HG03097 (cell line): ENCODE measurements around the gene KCNJ18.
"Not testable (repeated sequence)": the region's sequence is repeated elsewhere in the genome, so short reads cannot be mapped to it uniquely, and the experiment has no call there.

Source experiments
- ATAC-seq: cut with Tn5 transposase; IDR thresholded peaks from one replicate; pipeline ENCODE4 v1.9.1; 2021; ENCODE audit not compliant: unreplicated experiment, low FRiP score

Gene KCNJ18

DNA sequence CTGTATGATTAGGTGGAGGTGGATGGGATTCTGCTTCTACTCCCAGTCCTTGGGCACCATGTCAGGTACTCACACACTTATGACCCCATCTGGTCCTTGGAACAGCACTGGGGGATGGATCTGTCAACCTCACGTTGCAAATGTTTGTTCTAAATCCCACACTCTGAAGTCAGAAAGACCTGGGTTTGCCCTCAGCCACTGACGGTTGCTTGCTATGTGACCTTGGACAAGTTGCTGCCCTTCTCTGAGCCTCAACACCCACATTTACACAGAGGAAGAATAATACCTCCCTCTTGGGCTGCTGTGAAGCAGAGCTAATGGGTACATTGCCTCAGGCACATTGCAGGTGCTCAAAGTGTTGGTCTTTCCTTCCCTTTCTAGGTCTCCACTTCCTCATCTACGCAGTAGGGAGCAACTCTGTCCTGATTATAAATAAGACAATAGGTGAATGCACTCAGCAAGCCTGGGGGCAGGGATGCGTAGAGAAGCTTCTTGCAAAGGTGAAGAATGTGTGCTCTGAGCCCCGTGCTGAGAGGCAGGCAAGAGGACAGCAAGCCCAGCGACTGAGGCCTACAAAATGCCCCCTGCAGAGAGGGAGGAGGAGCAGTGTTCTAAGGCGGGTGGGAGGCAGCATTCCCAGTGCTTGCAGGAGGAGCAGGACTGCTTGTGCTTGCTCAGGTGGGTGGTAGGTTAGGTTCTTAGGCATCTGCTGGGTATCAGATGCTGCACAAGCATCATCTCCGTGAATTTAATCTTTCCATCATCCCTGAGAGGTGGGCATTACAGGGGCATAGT lies 21.8 kb upstream of the KCNJ18 start:
- not testable (repeated sequence) for ATAC-seq

GRCh38 chr17:21671437-21671836 lies 20.9 kb upstream of the KCNJ18 start:
- ATAC-seq, result not testable (repeated sequence)

DNA sequence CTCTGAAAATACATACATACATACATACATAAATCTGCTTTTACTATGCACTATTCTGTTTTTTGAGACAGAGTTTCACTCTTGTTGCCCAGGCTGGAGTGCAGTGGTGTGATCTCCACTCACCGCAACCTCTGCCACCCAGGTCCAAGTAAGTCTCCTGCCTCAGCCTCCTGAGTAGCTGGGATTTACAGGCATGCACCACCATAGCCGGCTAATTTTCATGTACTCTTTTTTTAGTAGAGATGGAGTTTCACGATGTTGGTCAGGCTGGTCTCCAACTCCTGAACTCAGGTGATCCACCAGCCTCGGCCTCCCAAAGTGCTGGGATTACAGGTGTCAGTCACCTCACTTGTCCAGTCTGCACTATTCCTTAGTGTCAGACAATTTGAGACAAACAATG lies 20.5 kb upstream of the KCNJ18 start:
- not testable (repeated sequence) for ATAC-seq

GRCh38 chr17:21673451-21674241 lies 18.7 kb upstream of the KCNJ18 start:
- not testable (repeated sequence) for ATAC-seq

DNA sequence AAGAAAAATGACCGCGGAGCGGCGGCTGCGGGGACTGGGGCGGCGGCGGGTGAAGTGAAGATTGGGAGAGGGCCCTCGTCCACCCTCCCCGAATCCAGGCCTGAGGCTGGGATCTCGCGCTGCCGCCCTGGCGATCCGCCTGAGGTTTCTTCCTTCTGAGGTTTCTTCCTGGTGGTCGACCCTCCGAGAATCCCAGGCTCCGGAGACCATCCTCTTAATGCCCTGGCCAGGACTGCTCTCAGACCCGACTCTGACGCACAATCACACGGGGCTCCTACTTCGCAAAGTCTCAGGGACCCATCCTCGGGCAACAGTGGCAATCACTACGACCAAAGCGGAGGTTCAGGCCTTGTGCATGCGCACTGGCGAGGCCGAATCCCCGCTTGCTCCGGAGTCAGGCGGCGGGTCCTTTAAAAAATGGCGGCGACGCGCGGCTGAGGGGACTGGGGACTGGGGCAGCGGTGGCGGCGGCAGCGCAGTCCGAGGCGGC lies 18.0 kb upstream of the KCNJ18 start:
- ATAC-seq, result no peak

DNA sequence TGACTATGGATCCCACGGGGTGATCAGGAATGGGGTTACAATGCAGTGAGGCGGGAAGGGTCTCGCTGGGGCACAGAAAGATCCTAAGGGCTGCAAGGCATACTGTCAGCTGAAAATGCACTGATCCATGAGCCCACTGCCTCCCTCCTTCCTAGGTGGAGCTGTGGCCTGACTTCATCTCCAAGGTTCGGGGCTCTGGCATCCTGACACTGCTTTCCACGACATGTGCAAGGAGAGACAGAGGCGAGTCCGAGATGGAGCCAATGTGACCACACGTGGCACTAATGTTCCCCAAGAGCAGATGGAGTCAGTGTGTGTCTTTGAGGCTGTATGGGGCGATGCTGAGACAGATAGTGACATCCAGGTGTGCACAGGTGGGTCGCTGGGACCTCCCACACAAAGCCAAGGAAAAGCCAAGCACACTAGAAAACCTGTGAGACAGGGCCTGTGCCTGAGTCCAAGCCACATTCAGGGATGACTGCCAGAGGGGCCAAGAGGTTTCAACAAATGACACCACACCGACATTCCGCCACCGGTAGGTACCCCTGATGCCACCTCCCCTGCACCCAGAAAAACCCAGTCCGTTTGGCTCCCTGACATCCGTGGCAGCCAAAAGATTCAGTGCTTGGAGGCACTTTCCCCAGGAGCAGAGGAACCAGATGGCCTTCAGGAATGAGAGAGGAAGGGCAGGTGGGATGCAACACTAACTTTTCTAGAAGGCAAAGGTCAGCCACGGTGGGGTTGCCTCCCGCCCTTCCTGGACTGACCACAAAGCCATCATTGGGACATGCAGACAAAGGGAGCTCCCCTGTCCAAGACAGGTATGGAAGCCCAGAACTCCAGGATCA lies 17.2 kb upstream of the KCNJ18 start:
- ATAC-seq, result not testable (repeated sequence)

GRCh38 chr17:21675739-21676130 lies 16.6 kb upstream of the KCNJ18 start:
- ATAC-seq, result not testable (repeated sequence)

- no peak for ATAC-seq
Observed at GRCh38 chr17:21676281-21677111, 15.8 kb upstream of the KCNJ18 start.

- ATAC-seq, result no peak
Observed at GRCh38 chr17:21677126-21677910, 15.0 kb upstream of the KCNJ18 start.

DNA sequence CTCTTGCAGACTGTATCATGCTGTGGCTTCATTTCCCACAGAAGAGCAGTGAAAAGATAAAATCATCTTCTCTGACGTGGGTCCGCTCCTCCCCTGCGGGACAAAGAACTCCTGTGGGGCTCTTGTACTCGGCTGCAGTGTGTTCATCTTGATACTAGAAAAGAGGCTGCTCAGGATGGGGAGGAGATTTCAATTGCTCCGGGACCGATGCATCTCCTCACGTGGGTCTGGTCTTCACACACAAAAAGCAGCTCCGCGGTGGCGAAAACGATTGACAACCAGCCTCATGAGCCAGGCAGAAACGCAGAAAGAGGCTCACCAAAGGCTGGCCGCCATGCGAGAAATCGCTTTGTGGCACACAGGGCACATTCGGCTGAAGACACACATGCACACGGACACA lies 14.4 kb upstream of the KCNJ18 start:
- no peak for ATAC-seq

- ATAC-seq, result no peak
Observed at GRCh38 chr17:21678393-21679081, 13.8 kb upstream of the KCNJ18 start.

DNA sequence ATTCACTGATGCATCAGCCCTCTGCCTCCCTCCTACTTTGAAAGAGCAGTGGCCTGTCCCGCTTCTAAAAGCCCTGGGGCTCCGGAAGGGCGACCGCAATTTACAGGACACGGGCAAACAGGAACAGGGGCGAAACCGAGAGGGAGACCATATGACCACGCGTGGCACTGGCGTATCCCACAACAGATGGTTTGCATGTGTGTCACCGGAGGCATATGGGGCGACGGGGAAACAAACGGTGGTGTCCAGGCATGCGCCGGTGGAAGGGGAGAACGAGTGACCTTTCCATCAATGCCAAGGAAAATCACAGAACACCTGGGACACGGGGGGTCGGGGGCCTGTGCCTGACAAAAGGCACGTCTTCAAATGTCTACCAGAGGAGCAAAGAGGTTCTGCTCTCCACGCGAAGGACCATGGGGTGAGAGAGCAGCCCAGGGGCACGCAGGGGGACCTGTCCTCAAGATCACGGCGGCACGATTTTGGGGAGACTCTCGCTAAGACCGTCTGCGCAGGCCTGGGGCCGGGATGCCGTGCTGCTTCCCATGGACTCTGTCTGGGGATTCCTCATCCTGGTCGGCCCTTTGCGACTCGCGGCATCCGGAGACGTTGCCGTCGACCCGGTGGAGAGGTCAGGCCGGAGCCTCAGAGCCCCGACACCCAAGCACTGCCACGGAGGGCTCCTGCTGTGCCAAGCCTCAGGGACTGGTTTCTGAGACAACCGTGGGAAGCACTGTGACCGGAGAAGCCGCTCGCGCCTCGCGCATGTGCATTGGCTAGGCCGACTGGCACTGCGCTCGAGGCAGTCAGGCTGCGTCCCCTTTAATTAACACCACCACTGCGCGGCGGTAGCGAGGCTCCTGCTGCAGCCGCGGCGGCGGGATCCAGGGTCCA lies 12.8 kb upstream of the KCNJ18 start:
- ATAC-seq, result no peak

GRCh38 chr17:21680366-21680765 lies 12.0 kb upstream of the KCNJ18 start:
- ATAC-seq, result no peak

DNA sequence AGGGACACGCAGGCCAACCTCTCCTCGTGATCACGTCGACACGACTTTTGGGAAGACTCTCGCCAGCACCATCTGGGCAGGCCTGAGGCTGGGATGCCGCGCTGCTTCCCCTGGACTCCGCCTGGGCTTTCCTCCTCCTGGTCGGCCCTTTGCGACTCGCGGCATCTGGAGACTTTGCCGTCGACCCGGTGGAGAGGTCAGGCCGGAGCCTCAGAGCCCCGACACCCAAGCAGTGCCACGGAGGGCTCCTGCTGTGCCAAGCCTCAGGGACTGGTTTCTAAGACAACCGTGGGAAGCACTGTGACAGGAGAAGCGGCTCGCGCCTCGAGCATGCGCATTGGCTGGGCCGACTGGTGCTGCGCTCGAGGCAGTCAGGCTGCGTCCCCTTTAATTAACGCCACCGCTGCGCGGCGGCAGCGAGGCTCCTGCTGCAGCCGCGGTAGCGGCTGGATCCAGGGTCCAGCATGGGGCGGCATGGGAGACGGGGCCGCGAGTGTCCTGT lies 11.4 kb upstream of the KCNJ18 start:
- not testable (repeated sequence) for ATAC-seq

DNA sequence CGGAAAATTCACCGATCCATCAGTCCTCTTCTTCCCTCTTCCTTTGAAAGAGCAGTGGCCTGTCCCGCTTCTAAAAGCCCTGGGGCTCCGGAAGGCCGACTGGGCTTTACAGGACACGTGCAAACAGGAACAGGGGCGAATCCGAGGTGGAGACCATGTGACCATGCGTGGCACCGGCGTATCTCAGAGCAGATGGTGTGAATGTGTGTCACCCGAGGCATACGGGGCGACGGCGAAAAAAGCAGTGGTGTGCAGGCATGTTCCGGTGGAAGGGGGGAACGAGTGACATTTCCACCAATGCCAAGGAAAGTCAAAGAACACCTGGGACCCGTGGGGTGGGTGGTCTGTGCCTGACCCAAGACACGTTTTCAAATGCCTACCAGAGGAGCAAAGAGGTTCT lies 10.7 kb upstream of the KCNJ18 start:
- not testable (repeated sequence) for ATAC-seq

GRCh38 chr17:21682130-21682529 lies 10.2 kb upstream of the KCNJ18 start:
- ATAC-seq, result not testable (repeated sequence)

DNA sequence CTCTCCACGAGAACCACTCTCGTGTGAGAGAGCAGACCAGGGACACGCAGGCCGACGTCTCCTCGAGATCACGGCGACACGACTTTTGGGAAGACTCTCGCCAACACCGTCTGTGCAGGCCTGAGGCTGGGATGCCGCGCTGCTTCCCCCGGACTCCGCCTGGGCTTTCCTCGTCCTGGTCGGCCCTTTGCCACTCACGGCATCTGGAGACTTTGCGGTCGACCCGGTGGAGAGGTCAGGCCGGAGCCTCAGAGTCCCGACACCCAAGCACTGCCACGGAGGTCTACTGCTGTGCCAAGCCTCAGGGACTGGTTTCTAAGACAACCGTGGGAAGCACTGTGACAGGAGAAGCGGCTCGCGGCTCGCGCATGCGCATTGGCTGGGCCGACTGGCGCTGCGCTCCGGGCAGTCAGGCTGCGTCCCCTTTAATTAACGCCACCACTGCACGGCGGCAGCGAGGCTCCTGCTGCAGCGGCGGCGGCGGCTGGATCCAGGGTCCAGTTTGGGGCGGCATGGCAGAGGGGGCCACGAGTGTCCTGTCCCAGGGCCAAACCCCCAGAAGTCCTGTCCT lies 9.1 kb upstream of the KCNJ18 start:
- not testable (repeated sequence) for ATAC-seq
